Measurements from ENCODE around the gene TTC31. TPM values are rescaled to one million over a fixed set of nuclear protein-coding genes. Genes with fewer than 3 reads are reported as not detected.

Gene TTC31
- total RNA-seq, 1 experiment from 2014 or later = 38.3 TPM

GRCh38 chr2:74528600-74529356 lies 45.9 kb downstream of the TTC31 start:
- Mint-ChIP-seq H3K27me3 (ENCODE audit: low read depth) (peaks cover 3% of the 10 kb centered on the region), H3K4me1 (peaks cover 14% of the 10 kb centered on the region), H3K36me3 (peaks cover 34% of the 10 kb centered on the region), H3K9me3 (0 out of 2 replicates have a peak, but pooled peaks cover 3% of the 10 kb centered on the region), H3K4me3 (peak overlapping the region; percentile 99), H3K27ac (peak overlapping the region; percentile 93)
- ATAC-seq (no peak), DNase-seq (ENCODE audit: low spot score) (no peak)
- ChIA-PET POLR2A (interaction anchor here (0.8 to 1.4 kb wide), 3 partner anchors 25 to 71 kb away, joined by 3 to 7 read pairs (median 3); partner anchors contain the start of genes LOXL3 and WBP1), CTCF (interaction anchor here (0.7 to 2.2 kb wide), 7 partner anchors 12 to 137 kb away, joined by 3 to 9 read pairs (median 4); partner anchors contain the start of genes CCDC142, LOXL3, PCGF1 and TTC31)
- TF ChIP-seq IRF2 (CRISPR knock-in tag; IDR thresholded peaks at IDR 0.05; ENCODE audit: borderline replicate concordance, low read depth) (no peak), FOXP1 (CRISPR knock-in tag; IDR thresholded peaks at IDR 0.05; ENCODE audit: borderline replicate concordance) (0 out of 2 replicates have a peak, but pooled peaks have one; percentile 27), KAT7 (CRISPR knock-in tag; IDR thresholded peaks at IDR 0.05; ENCODE audit: borderline replicate concordance) (no peak; the same call in 1 of the 2 replicates)

GRCh38 chr2:74529357-74530238 lies 46.7 kb downstream of the TTC31 start, which contains the start of the genes AUP1 and HTRA2:
Gene AUP1 (minus strand): TSS chr2:74529706. CDS start chr2:74529629, 77 bp downstream.
Gene HTRA2 (plus strand): TSS chr2:74529933. CDS start chr2:74530007, 74 bp downstream.
- POLR2A ChIA-PET = interaction anchor here (0.8 to 1.4 kb wide), 4 partner anchors 24 to 72 kb away, joined by 3 to 7 read pairs (median 3); partner anchors contain the start of genes LOXL3, MRPL53 and WBP1
- CTCF ChIA-PET = interaction anchor here (0.7 to 2.2 kb wide), 10 partner anchors 13 to 195 kb away, joined by 3 to 9 read pairs (median 4); partner anchors contain the start of genes CCDC142, LOXL3, PCGF1 and TTC31
- H3K27me3 Mint-ChIP-seq (ENCODE audit: low read depth) = no peaks in the 10 kb centered on the region
- peaks cover 38% of the 10 kb centered on the region for H3K36me3 Mint-ChIP-seq
- H3K27ac Mint-ChIP-seq = peak within 1 kb of the TSS; percentile 93
- ATAC-seq (peak; percentile 93), DNase-seq (ENCODE audit: low spot score) (peak; percentile 99)
- peaks cover 14% of the 10 kb centered on the region for H3K4me1 Mint-ChIP-seq
- peak within 1 kb of the TSS; percentile 99 for H3K4me3 Mint-ChIP-seq
- H3K9me3 Mint-ChIP-seq = 0 out of 2 replicates have a peak, but pooled peaks cover 3% of the 10 kb centered on the region
- TF ChIP-seq ZNF317 (CRISPR knock-in tag; IDR thresholded peaks at IDR 0.05; ENCODE audit: borderline replicate concordance, low read depth) (0 out of 2 replicates have a peak, but pooled peaks have one; percentile 38), SP1 (CRISPR knock-in tag; conservative IDR thresholded peaks at IDR 0.05) (peak; percentile 95), TCF7 (CRISPR knock-in tag; IDR thresholded peaks at IDR 0.05; ENCODE audit: low read depth) (no peak), SOX15 (CRISPR knock-in tag; IDR thresholded peaks at IDR 0.05) (no peak), ATF1 (CRISPR knock-in tag; IDR thresholded peaks at IDR 0.05) (no peak), TP53 (CRISPR knock-in tag; IDR thresholded peaks at IDR 0.05) (peak; percentile 66), ZNF232 (CRISPR knock-in tag; IDR thresholded peaks at IDR 0.05) (peak; percentile 78; the same call in 1 of the 2 replicates), IRF2 (CRISPR knock-in tag; IDR thresholded peaks at IDR 0.05; ENCODE audit: borderline replicate concordance, low read depth) (no peak), ESRRA (CRISPR knock-in tag; IDR thresholded peaks at IDR 0.05; ENCODE audit: borderline replicate concordance) (peak; percentile 53; the same call in 1 of the 2 replicates), EMX1 (CRISPR knock-in tag; IDR thresholded peaks at IDR 0.05) (no peak), FOXP4 (CRISPR knock-in tag; IDR thresholded peaks at IDR 0.05) (0 out of 2 replicates have a peak, but pooled peaks have one; percentile 66), CREM (CRISPR knock-in tag; IDR thresholded peaks at IDR 0.05) (peak; percentile 79), MYBL2 (CRISPR knock-in tag; IDR thresholded peaks at IDR 0.05) (0 out of 2 replicates have a peak, but pooled peaks have one; percentile 2), AR (CRISPR knock-in tag; IDR thresholded peaks at IDR 0.05) (no peak), USF1 (CRISPR knock-in tag; IDR thresholded peaks at IDR 0.05) (0 out of 2 replicates have a peak, but pooled peaks have one; percentile 23), RELA (CRISPR knock-in tag; IDR thresholded peaks at IDR 0.05; ENCODE audit: borderline replicate concordance) (peak; percentile 63; the same call in 1 of the 2 replicates), MAX (CRISPR knock-in tag; IDR thresholded peaks at IDR 0.05) (peak; percentile 72), SMAD3 (CRISPR knock-in tag; IDR thresholded peaks at IDR 0.05; ENCODE audit: borderline replicate concordance) (no peak), ETV6 (CRISPR knock-in tag; IDR thresholded peaks at IDR 0.05) (peak; percentile 50; the same call in 1 of the 2 replicates), GABPB1 (CRISPR knock-in tag; IDR thresholded peaks at IDR 0.05) (peak; percentile 73), CREB1 (CRISPR knock-in tag; IDR thresholded peaks at IDR 0.05) (no peak), CBFB (CRISPR knock-in tag; IDR thresholded peaks at IDR 0.05; ENCODE audit: low read depth) (peak; percentile 77; the same call in 1 of the 2 replicates)
